ENCODE results near the gene ADAM12. TPM values are rescaled to one million over a fixed set of nuclear protein-coding genes. Genes with fewer than 3 reads are reported as not detected.

Gene ADAM12
- total and polyA plus RNA-seq, 9 of the 15 experiments (the other 6 are each of a cell fraction or from before 2014, with no cell fraction given), result not detected

- intact Hi-C loops (cut with micrococcal nuclease), result no loop called here
- CTCF ChIA-PET (ENCODE audit: low intra/inter-chr PET ratio), result no interaction called here
- ATAC-seq, result no peak
- TF ChIP-seq E4F1 (CRISPR knock-in tag; IDR thresholded peaks at IDR 0.05; ENCODE audit: borderline replicate concordance) (no peak), CTBP1 (IDR thresholded peaks at IDR 0.05; ENCODE audit: borderline replicate concordance) (no peak)
- no peaks in the 10 kb centered on the region for H3K79me2 ChIP-seq (ENCODE audit: control insufficient read depth, insufficient read depth, low read length)
- POLR2A ChIA-PET, result no interaction called here
- H3K9ac ChIP-seq (ENCODE audit: insufficient read depth in 1 of 2, low read depth in 2 of 2, low read length in 2 of 2), result no peak overlapping the region
- no peaks in the 10 kb centered on the region for H3K9me1 ChIP-seq (ENCODE audit: control insufficient read depth, insufficient read depth, low read length)
- no peaks in the 10 kb centered on the region for H3K9me3 ChIP-seq (replicated peaks; ENCODE audit: control insufficient read depth, insufficient read depth, low read depth, low read length)
- in situ Hi-C loops (cut with MboI), result no loop called here
- no peaks in the 10 kb centered on the region for H3K4me1 ChIP-seq (replicated peaks in 1 of 2; ENCODE audit: control insufficient read depth in 2 of 2, insufficient read depth in 2 of 2, low read length in 2 of 2)
- no peaks in the 10 kb centered on the region for H4K20me1 ChIP-seq (replicated peaks; ENCODE audit: control insufficient read depth, insufficient read depth, low read length)
- no peak overlapping the region for H3K4me2 ChIP-seq (ENCODE audit: insufficient read depth, low read length)
- WGBS (ENCODE audit: insufficient coverage, low coverage, missing lambda C conversion rate), result 7% methylated on average over 8 of the region's 8 CpGs
- no TSS peak for BruUV-seq (replicated peaks)
- no peak overlapping the region for H3K27ac ChIP-seq (ENCODE audit: extremely low read depth, low read depth, low read length)
- FAIRE-seq, result no peak
- no peak for DNase-seq (ENCODE audit: extremely low read depth in 1 of 4, low spot score in 3 of 4)
- H3K27me3 ChIP-seq (ENCODE audit: control insufficient read depth in 2 of 2, insufficient read depth in 2 of 2, low read length in 2 of 2), result peaks cover 2 to 29% of the 10 kb centered on the region in 2 experiments; a peak in 3 of 5 replicates
- H3K4me3 ChIP-seq, result no peak overlapping the region
- H2AFZ ChIP-seq (ENCODE audit: low read depth, low read length), result no peak overlapping the region
- no peaks in the 10 kb centered on the region for H3K36me3 ChIP-seq (ENCODE audit: control insufficient read depth, insufficient read depth, low read length)
These were observed 283.5 kb downstream of the ADAM12 start for GRCh38 chr10:126104767-126105166.

GRCh38 chr10:126102636-126103035 lies 285.6 kb downstream of the ADAM12 start:
- Histone ChIP-seq H3K27ac (ENCODE audit: extremely low read depth, low read depth, low read length) (no peak overlapping the region), H3K79me2 (ENCODE audit: control insufficient read depth, insufficient read depth, low read length) (no peaks in the 10 kb centered on the region), H3K4me2 (ENCODE audit: insufficient read depth, low read length) (no peak overlapping the region), H2AFZ (ENCODE audit: low read depth, low read length) (no peak overlapping the region), H3K4me1 (replicated peaks in 1 of 2; ENCODE audit: control insufficient read depth in 2 of 2, insufficient read depth in 2 of 2, low read length in 2 of 2) (no peaks in the 10 kb centered on the region), H3K27me3 (ENCODE audit: control insufficient read depth in 2 of 2, insufficient read depth in 2 of 2, low read length in 2 of 2) (peaks cover 2 to 23% of the 10 kb centered on the region in 2 experiments; a peak in 3 of 5 replicates), H4K20me1 (replicated peaks; ENCODE audit: control insufficient read depth, insufficient read depth, low read length) (no peaks in the 10 kb centered on the region), H3K36me3 (ENCODE audit: control insufficient read depth, insufficient read depth, low read length) (no peaks in the 10 kb centered on the region), H3K4me3 (no peak overlapping the region), H3K9me1 (ENCODE audit: control insufficient read depth, insufficient read depth, low read length) (no peaks in the 10 kb centered on the region), H3K9ac (ENCODE audit: insufficient read depth in 1 of 2, low read depth in 2 of 2, low read length in 2 of 2) (no peak overlapping the region), H3K9me3 (replicated peaks; ENCODE audit: control insufficient read depth, insufficient read depth, low read depth, low read length) (no peaks in the 10 kb centered on the region)
- WGBS (ENCODE audit: insufficient coverage, low coverage, missing lambda C conversion rate), result 2% methylated on average over 7 of the region's 9 CpGs
- FAIRE-seq (no peak), ATAC-seq (no peak), DNase-seq (ENCODE audit: extremely low read depth in 1 of 4, low spot score in 3 of 4) (no peak)
- CTCF ChIA-PET (ENCODE audit: low intra/inter-chr PET ratio), result no interaction called here
- no peak for TF ChIP-seq MXI1 (IDR thresholded peaks at IDR 0.05; ENCODE audit: low read depth, low read length)
- BruUV-seq (replicated peaks), result no TSS peak
- in situ Hi-C loops (cut with MboI) (no loop called here), intact Hi-C loops (cut with micrococcal nuclease) (no loop called here)
- POLR2A ChIA-PET, result no interaction called here

Measured in K562 (cell line).